DOHH2 (cell line): ENCODE measurements around the gene CAPN7.

Experiments used
- EZH2phosphoT487 ChIP-seq: fragments of 200-600 bp; sonication (generic); IDR thresholded peaks from 2 replicates; pipeline ENCODE4 v1.6.1; 2017; ENCODE audit warnings: borderline replicate concordance, mild to moderate bottlenecking, antibody characterized with exemption, low read length, moderate library complexity, mixed read lengths
- TF ChIP-seq, protein P1 (sequence below): fragments of 200-600 bp; sonication (generic); IDR thresholded peaks from one replicate; pipeline ENCODE4 v1.5.1; 2014; ENCODE audit warnings: antibody characterized with exemption, mild to moderate bottlenecking, low read depth, low read length; ENCODE audit not compliant: poor library complexity, severe bottlenecking

DNA sequence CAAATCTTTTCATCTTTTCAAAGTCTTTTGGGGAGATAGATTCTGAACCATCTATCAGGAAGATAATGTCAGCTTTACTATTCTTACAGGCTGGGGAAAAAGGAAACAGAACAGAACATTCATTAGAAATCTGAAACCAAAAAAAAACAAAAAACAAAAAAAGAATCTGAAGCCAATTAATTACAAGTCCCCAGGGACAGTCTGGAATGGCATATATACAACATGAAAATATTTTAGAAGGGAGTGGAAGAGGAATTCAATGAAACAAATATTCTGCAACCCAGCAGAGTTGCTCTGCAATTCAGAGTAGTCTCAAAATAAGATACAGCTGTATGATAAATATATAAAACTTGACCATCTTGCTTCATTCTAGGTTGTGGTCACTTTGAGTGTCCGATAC, 41.7 kb upstream of the CAPN7 start:
- TF ChIP-seq, protein P1, sequence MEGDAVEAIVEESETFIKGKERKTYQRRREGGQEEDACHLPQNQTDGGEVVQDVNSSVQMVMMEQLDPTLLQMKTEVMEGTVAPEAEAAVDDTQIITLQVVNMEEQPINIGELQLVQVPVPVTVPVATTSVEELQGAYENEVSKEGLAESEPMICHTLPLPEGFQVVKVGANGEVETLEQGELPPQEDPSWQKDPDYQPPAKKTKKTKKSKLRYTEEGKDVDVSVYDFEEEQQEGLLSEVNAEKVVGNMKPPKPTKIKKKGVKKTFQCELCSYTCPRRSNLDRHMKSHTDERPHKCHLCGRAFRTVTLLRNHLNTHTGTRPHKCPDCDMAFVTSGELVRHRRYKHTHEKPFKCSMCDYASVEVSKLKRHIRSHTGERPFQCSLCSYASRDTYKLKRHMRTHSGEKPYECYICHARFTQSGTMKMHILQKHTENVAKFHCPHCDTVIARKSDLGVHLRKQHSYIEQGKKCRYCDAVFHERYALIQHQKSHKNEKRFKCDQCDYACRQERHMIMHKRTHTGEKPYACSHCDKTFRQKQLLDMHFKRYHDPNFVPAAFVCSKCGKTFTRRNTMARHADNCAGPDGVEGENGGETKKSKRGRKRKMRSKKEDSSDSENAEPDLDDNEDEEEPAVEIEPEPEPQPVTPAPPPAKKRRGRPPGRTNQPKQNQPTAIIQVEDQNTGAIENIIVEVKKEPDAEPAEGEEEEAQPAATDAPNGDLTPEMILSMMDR, result no peak
- TF ChIP-seq EZH2phosphoT487, result no peak
